RWPE2 (cell line): ENCODE data around the gene MTIF3.
"Not testable (repeated sequence)": the region's sequence is repeated elsewhere in the genome, so short reads cannot be mapped to it uniquely, and the experiment has no call there.

Source experiments
- ATAC-seq: fragments of 200-7000 bp; cut with Tn5 transposase; 3 replicates; pipeline ENCODE4 v1.9.1; 2021; ENCODE audit warnings: low read depth
- DNase-seq: peaks from one replicate; pipeline ENCODE4 v3.0.0-alpha.2; 2020; ENCODE audit warnings: low spot score
- H3K27ac ChIP-seq: fragments of 450-650 bp; 2 replicates; pipeline ENCODE4 v1.5.1; 2017; ENCODE audit warnings: mild to moderate bottlenecking; ENCODE audit not compliant: poor library complexity, severe bottlenecking
- H3K27me3 ChIP-seq: fragments of 250-450 bp; sonication (Bioruptor Pico); 2 replicates; pipeline ENCODE4 v1.5.1; 2021; ENCODE audit warnings: mild to moderate bottlenecking, moderate library complexity; ENCODE audit not compliant: insufficient read depth, poor library complexity, severe bottlenecking
- H3K36me3 ChIP-seq: fragments of 250-450 bp; sonication (Bioruptor Pico); 2 replicates; pipeline ENCODE4 v1.5.1; 2020; ENCODE audit warnings: low read depth, mild to moderate bottlenecking, moderate library complexity
- H3K4me1 ChIP-seq: fragments of 250-450 bp; sonication (Bioruptor Pico); 2 replicates; pipeline ENCODE4 v1.5.1; 2021; ENCODE audit warnings: mild to moderate bottlenecking, moderate library complexity; ENCODE audit not compliant: insufficient read depth, poor library complexity, severe bottlenecking
- H3K4me3 ChIP-seq: fragments of 250-450 bp; sonication (Bioruptor Pico); 2 replicates; pipeline ENCODE4 v1.5.1; 2021; ENCODE audit warnings: mild to moderate bottlenecking, moderate library complexity; ENCODE audit not compliant: severe bottlenecking
- H3K9me3 ChIP-seq: fragments of 250-450 bp; sonication (Bioruptor Pico); 2 replicates; pipeline ENCODE4 v1.5.1; 2021; ENCODE audit warnings: mild to moderate bottlenecking, moderate library complexity; ENCODE audit not compliant: severe bottlenecking
- CTCF ChIP-seq: fragments of 450-650 bp; IDR thresholded peaks from one replicate; pipeline ENCODE4 v1.5.1; 2017; ENCODE audit warnings: mild to moderate bottlenecking, moderate library complexity; ENCODE audit not compliant: poor library complexity, severe bottlenecking

The MTIF3 gene

GRCh38 chr13:27403203-27403678 is 47.1 kb downstream of the MTIF3 start:
- Histone ChIP-seq H3K4me3 (no peak overlapping the region), H3K9me3 (no peaks in the 10 kb centered on the region), H3K4me1 (no peaks in the 10 kb centered on the region), H3K36me3 (no peaks in the 10 kb centered on the region), H3K27ac (no peak overlapping the region), H3K27me3 (no peaks in the 10 kb centered on the region)
- DNase-seq (no peak), ATAC-seq (0 out of 3 replicates have a peak, but pooled peaks have one; percentile 33)
- TF ChIP-seq CTCF, result no peak

- H3K9me3 ChIP-seq, result no peaks in the 10 kb centered on the region
- no peaks in the 10 kb centered on the region for H3K36me3 ChIP-seq
- no peak overlapping the region for H3K4me3 ChIP-seq
- no peak for DNase-seq
- no peak for ATAC-seq
- no peaks in the 10 kb centered on the region for H3K4me1 ChIP-seq
- no peaks in the 10 kb centered on the region for H3K27me3 ChIP-seq
- no peak for TF ChIP-seq CTCF
- H3K27ac ChIP-seq, result peak overlapping the region; percentile 22
Measured at GRCh38 chr13:27401210-27401609, 49.2 kb downstream of the MTIF3 start.

GRCh38 chr13:27400405-27400804 is 50.0 kb downstream of the MTIF3 start:
- not testable (repeated sequence) for H3K36me3 ChIP-seq, ATAC-seq

GRCh38 chr13:27398360-27398759 is 52.0 kb downstream of the MTIF3 start:
- no peak for TF ChIP-seq CTCF
- ATAC-seq, result no peak
- Histone ChIP-seq H3K27ac (no peak overlapping the region), H3K27me3 (no peaks in the 10 kb centered on the region), H3K36me3 (no peaks in the 10 kb centered on the region), H3K4me3 (no peak overlapping the region), H3K9me3 (no peaks in the 10 kb centered on the region), H3K4me1 (no peaks in the 10 kb centered on the region)
- no peak for DNase-seq

More at GRCh38 chr13:27400405-27400804, 50.0 kb downstream of the MTIF3 start:
- H3K4me3 ChIP-seq, H3K27ac ChIP-seq, H3K27me3 ChIP-seq, DNase-seq, H3K9me3 ChIP-seq, H3K4me1 ChIP-seq: not testable (repeated sequence)

GRCh38 chr13:27396252-27396846 is 54.0 kb downstream of the MTIF3 start:
- no peak for ATAC-seq
- Histone ChIP-seq H3K9me3 (no peaks in the 10 kb centered on the region), H3K4me1 (no peaks in the 10 kb centered on the region), H3K4me3 (no peak overlapping the region), H3K27ac (no peak overlapping the region), H3K36me3 (no peaks in the 10 kb centered on the region), H3K27me3 (no peaks in the 10 kb centered on the region)
- no peak for TF ChIP-seq CTCF
- no peak for DNase-seq
